Prostate gland (tissue), 2 donors: ENCODE data around the gene FGFRL1.

Experiments used
- CTCF ChIP-seq, 4 experiments: fragments of 200-600 bp in 2 of 4; fragments of 450-650 bp in 2 of 4; sonication (generic) in 2 of 4; IDR thresholded peaks; 1 replicate in 3 of 4; 2 replicates in 1 of 4; pipeline ENCODE4 v1.5.1; 2016 to 2019; ENCODE audit warnings: antibody characterized with exemption in 4 of 4, mild to moderate bottlenecking in 2 of 4, moderate library complexity in 2 of 4
- POLR2AphosphoS5 ChIP-seq: sonication (generic); formaldehyde crosslinking; IDR thresholded peaks from one replicate; pipeline ENCODE4 v1.6.1; 2017; ENCODE audit warnings: antibody characterized with exemption

DNA sequence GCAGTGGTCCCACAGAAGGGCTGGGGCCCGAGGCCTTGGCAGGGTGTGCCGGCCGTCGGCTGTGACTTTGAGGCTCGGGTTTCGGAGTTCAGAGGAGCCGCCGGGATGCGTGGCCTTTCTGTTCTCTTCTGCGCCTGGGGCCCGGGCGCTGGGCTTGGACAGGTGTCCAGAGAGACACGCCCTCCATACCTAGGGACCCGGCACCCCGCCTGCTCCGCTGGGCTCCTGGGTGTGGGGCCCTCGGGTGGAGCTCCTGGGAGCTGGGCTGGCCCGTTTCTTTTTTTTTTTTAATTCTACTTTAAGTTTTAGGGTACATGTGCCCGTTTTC is 11.3 kb downstream of the FGFRL1 start:
- no peak for TF ChIP-seq CTCF (IDR thresholded peaks at IDR 0.05)
- no peak for TF ChIP-seq POLR2AphosphoS5
